GM12875 (cell line): Measurements from ENCODE around the gene ZSCAN12.
A peak's percentile ranks its signal among the peaks of the same experiment; 100 is the strongest.
"Not testable (repeated sequence)": the region's sequence is repeated elsewhere in the genome, so short reads cannot be mapped to it uniquely, and the experiment has no call there.

ENCODE experiments used
- H3K4me3 ChIP-seq: one replicate; pipeline ENCODE4 v1.5.1; 2011; ENCODE audit warnings: low read depth, low read length, control low read depth
- TF ChIP-seq, protein P1 (sequence below): IDR thresholded peaks from 2 replicates; pipeline ENCODE4 v1.5.1; 2011; ENCODE audit warnings: low read depth, mild to moderate bottlenecking, control low read depth, inconsistent platforms, low read length, moderate library complexity, borderline replicate concordance; ENCODE audit not compliant: insufficient read depth

ZSCAN12 gene

DNA sequence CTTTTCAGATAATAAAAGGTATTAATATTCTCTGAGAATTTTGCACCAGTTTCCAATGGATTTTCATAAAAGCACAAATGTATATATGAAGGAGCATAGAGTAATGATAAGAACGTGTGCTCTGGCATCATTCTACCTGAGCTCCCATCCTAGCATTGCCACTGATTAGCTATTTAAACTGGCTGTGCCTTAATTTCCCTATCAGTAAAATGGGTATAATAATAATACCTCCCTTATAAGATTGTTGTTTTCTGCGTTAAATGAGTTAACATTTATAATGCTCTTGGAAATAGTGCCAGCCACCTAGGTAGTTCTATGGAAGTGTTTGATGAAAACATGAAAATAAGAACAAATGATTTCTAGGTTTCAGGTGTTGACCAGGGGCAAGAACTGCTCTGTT lies 38.6 kb downstream of the ZSCAN12 start:
- TF ChIP-seq, protein P1, sequence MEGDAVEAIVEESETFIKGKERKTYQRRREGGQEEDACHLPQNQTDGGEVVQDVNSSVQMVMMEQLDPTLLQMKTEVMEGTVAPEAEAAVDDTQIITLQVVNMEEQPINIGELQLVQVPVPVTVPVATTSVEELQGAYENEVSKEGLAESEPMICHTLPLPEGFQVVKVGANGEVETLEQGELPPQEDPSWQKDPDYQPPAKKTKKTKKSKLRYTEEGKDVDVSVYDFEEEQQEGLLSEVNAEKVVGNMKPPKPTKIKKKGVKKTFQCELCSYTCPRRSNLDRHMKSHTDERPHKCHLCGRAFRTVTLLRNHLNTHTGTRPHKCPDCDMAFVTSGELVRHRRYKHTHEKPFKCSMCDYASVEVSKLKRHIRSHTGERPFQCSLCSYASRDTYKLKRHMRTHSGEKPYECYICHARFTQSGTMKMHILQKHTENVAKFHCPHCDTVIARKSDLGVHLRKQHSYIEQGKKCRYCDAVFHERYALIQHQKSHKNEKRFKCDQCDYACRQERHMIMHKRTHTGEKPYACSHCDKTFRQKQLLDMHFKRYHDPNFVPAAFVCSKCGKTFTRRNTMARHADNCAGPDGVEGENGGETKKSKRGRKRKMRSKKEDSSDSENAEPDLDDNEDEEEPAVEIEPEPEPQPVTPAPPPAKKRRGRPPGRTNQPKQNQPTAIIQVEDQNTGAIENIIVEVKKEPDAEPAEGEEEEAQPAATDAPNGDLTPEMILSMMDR = no peak

DNA sequence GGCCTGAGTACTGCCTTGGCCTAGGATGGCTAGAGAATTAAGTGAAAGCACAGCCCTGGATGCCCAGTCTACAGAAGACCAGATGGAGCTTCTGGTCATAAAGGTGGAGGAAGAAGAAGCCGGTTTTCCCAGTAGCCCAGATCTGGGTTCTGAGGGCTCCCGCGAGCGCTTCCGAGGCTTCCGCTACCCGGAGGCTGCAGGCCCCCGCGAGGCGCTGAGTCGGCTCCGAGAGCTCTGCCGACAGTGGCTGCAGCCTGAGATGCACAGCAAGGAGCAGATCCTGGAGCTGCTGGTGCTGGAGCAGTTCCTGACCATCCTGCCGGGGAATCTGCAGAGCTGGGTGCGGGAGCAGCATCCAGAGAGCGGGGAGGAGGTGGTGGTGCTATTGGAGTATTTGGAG lies 40.0 kb downstream of the ZSCAN12 start:
- not testable (repeated sequence) for H3K4me3 ChIP-seq

More for the DNA sequence above, 38.6 kb downstream of the ZSCAN12 start:
- H3K4me3 ChIP-seq = no peak overlapping the region

DNA sequence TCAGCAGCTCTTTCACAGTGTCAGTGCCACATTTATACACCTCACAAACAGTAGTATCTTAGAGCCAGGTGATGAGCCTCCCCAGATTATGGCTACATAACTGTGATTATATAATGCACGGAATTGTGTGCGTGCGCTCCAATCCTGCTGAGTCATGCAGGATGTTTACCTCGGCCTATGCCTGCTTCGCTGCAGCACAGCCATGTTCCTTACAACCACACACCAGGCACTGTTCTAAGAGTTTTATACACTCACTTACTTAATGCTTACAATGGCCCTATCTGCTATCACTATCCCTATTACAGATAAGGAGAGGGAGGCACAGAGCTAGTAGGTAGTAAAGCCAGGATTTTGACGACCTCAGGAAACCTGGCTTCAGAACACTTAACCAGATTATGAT lies 42.5 kb downstream of the ZSCAN12 start:
- H3K4me3 ChIP-seq = no peak overlapping the region
- TF ChIP-seq, protein P1 = no peak

DNA sequence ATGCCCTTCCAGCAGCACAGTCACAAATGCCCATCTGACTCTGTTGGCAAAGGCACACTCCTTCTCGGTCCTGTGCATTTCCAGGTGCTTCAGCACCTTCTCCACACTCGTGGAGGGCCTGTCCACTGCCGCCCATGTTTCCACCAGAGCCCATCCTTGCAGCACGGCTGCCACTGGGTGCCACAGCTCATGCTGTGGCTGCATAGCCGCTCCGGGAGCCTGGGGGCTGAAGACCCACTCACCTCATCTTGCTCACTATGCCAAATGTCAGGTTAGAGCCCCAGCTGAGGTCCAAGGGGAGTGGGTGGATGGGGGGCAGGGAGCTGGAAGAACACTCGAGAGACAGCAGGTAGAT lies 42.9 kb downstream of the ZSCAN12 start:
- TF ChIP-seq, protein P1 = no peak
- no peak overlapping the region for H3K4me3 ChIP-seq

DNA sequence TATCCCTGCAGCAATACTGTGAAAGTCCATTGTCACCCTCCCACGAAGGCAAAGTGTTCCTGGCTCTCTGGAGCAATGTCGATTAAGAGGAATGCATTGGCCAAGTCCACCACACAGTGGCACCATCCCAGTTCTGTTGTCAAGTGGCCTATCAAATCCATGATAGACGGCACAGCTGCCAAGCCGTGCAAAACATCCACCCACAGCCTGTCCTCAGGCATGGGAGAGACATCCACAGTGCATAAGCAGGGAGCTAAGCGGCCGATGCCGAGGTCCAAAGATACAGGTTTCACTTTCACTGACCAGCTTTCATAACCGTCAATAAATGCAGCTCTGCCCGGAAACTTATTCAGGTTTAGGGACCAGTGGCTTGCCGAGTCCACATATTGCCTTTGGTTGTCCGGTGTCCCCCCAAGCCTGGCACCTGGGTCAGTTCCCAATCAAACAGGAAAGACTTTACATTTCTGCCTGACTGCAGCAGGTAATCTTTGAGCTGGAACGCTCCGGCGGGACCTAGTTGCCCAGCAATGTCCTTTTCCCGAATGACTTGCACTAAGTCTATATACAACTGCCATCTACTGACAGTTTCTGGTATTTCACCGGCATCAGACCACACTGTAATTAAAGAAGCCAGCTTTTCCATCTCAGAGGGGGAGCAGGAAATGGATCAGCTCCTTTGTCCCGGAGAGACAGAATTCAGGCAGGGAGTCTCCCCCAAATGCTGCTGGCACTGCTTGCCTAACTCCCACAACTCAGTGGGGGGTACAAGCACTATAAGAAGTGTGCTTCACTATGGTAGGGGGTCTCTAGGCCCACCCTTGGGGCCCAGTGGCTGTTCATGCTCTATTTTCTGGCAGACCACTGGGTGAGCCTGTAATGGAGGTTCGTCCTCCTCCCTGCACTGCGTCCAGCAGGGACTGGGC lies 43.5 kb downstream of the ZSCAN12 start:
- TF ChIP-seq, protein P1 = peak; percentile 52; the same call in 1 of the 2 replicates

DNA sequence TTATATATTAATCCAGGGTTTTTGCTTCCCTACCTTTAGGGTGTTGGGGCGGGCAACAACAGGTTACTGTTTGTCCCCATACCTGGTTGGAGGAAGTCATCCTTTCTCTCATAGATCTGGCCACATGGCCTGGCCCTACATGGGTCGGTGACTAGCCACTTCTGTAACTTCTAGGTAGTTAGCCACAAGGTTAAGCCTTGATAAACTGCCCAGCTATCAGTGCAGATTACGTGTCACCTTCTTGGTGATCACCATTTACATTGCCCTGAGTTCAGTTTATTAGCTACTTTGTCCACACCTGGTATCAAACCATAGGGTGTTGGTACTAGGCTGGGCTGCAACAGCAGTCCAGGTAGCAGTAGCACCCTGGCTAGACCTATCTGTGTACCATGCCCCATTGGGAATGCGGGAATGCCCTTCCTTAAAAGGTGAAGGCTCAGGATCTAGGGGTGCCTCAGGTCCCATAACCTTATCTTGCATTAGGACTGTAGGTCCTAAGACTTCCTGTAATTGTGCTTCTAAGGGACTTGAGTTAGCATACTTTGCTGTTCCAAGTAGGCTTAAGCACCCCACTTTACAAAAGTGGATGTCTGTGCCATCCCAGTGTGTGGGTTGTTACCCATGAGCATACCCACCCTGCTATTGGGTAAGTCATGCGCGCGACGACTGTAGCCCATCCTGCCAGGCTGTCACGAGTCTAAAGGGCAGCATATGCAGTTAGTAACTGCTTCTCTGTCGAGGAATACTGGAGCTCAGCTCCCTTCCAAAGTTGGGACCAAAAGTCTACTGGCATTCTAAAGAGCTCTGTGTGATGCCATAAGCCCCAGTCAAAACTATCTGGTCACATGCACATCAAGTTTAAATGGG lies 44.6 kb downstream of the ZSCAN12 start:
- TF ChIP-seq, protein P1 = no peak
- H3K4me3 ChIP-seq = no peak overlapping the region

More for the DNA sequence above, 43.5 kb downstream of the ZSCAN12 start:
- H3K4me3 ChIP-seq = peak overlapping the region; percentile 38

DNA sequence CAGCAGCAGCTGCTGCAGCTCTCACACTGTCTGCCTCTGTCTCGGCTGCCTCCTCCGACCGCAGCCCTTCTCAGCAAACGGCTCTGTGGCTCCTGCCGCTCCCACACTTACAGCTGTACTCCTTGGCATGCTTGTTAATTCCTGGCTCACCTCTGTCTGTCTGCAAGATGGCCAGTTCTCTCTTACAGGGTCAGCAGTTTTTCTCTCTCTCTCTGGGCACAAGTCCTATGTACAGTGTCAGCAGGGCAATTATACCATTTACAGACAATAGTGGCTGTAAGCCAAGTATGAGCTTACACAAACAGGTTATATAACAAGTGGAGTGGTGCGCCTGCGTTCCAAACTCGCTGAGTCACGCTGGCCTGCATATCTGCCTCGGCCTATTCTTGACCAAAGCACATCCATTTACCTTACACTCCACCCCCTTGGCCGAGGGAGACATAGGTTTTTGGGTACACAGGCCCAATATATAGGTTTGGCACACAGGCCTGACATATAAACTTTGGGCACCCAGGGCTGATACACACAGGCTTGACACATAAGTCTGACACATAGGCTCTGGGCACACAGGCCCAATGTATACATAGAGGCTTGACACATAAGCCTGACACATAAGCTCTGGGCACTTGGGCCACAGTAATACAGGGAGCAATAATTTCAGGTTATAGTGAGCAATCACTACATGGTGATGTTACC lies 45.4 kb downstream of the ZSCAN12 start:
- TF ChIP-seq, protein P1 = no peak
- no peak overlapping the region for H3K4me3 ChIP-seq
